IMR-90 (cell line): Measurements from ENCODE around the gene MGME1.

Experiments
- CTCF ChIP-seq: conservative IDR thresholded peaks from 2 replicates; pipeline ENCODE4 v1.5.1; 2012; ENCODE audit warnings: mild to moderate bottlenecking, low read depth, low read length, improper control_type of control experiment
- MXI1 ChIP-seq: IDR thresholded peaks from 2 replicates; pipeline ENCODE4 v1.6.1; 2012; ENCODE audit warnings: low read depth, mild to moderate bottlenecking, low read length, moderate library complexity, borderline replicate concordance
- RAD21 ChIP-seq: IDR thresholded peaks from 2 replicates; pipeline ENCODE4 v1.6.1; 2012; ENCODE audit warnings: low read length, improper control_type of control experiment
- RFX5 ChIP-seq: IDR thresholded peaks from 2 replicates; pipeline ENCODE4 v1.8.0; 2012; ENCODE audit warnings: low read depth, mild to moderate bottlenecking, low read length, moderate library complexity

DNA sequence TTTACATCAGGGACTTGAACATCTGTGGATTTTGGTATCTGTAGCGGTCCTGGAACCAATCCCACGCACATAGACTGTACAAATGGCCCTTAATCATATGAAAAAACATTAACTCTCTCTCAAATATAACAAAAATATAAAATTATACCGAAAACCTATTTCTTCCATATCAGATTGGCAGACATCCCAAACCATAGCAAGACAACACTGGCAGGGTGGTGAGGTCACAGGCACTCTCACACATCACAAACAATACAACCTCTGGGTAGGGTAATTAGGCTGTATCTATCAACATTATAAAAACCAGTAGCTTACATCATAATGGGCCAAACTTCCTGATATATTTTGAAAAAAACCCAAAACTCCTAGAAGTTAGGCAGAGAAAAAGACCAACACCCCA is 48.0 kb downstream of the MGME1 start:
- TF ChIP-seq CTCF = no peak
- TF ChIP-seq MXI1 = no peak
- no peak for TF ChIP-seq RFX5
- no peak for TF ChIP-seq RAD21
